HG03025 (cell line): ENCODE results near the gene DUSP2.
"Not testable (repeated sequence)": the region's sequence is repeated elsewhere in the genome, so short reads cannot be mapped to it uniquely, and the experiment has no call there.

Experiments
- ATAC-seq: cut with Tn5 transposase; IDR thresholded peaks from one replicate; pipeline ENCODE4 v1.9.1; 2021; ENCODE audit warnings: mild to moderate bottlenecking, moderate library complexity; ENCODE audit not compliant: unreplicated experiment, low FRiP score

The DUSP2 gene

DNA sequence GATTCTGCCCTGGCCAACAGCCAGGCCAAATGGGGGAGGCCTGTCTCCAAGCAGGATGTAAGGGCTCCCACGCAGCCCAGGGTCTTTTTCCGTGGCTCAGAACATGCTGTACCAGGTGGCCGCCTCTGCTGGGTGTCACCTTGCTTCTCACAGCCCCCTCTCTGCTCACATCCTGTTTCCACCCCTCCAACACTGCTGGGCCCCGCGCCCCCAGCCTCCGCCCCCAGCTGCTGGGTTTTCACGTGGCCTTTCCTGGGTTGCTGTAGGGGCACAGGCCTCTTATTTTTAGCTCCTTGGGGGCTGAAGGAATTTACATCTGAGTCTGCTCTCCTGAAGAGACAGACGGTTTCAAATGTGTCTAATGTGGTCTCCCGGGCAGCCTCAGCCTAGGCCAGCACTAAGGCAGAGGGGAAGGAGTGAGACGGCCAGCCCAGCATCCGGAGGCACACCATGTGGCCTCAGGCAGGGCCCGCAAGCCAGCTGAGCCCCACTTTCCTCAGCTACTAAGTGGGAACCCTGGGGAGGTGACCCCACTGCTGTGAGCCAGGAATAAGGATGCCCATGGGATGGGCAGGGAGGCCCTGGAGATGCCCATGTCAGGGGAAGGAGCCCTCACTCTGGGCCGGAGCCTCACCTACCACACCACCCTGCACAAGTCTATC, 18.7 kb upstream of the DUSP2 start:
- ATAC-seq = peak; percentile 48

DNA sequence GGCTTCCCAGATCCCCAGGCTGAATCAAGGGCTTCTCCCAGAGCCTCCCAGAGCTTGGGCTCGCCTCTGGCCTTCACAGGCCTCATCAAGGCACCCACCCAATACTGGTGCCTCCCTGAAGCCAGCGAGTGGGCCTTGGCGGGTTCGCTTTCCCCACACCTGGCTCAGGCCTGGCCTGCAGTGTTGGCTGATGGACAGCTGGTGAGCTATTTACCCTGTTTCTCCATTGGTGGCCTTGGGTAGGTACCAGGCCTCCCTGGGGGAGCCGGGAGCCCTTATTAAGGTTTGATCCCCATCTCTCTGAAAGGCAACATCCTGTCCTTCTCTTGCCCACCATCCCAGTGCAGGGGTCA, 18.2 kb upstream of the DUSP2 start:
- peak; percentile 13 for ATAC-seq

DNA sequence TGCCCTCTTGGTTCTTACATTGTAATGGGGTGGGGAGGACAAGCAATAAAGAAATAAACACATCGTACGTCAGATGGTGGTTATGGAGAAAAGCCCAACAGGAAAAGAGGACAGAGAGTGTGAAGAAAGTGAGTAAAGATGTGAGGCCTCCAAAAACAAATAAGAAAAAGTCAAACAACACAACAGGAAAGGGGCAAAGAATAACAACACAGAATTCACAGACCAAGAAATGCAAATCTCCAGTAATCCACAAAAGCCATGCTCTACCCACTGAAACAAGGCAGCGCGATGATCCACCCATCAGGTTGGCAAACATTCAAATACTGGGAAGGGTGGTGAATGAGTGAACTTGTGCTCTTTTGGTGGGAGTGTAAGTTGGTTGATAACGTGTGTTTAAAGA, 16.7 kb upstream of the DUSP2 start:
- ATAC-seq = no peak

DNA sequence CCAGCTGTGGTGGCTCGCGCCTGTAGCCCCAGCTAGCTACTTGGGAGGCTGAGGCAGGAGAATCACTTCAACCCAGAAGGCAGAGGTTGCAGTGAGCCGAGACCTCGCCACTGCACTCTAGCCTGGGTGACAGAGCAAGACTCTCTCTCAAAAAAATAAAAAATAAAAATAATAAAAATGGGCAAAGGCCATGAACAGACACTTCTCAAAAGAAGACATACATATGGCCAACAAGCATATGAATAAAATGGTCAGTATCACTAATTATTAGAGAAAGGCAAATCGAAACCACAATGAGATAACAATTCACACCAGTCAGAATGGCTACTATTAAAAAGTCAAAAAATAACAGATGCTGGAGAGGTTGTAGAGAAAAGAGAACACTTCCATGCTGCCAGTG, 15.1 kb upstream of the DUSP2 start:
- ATAC-seq = not testable (repeated sequence)

DNA sequence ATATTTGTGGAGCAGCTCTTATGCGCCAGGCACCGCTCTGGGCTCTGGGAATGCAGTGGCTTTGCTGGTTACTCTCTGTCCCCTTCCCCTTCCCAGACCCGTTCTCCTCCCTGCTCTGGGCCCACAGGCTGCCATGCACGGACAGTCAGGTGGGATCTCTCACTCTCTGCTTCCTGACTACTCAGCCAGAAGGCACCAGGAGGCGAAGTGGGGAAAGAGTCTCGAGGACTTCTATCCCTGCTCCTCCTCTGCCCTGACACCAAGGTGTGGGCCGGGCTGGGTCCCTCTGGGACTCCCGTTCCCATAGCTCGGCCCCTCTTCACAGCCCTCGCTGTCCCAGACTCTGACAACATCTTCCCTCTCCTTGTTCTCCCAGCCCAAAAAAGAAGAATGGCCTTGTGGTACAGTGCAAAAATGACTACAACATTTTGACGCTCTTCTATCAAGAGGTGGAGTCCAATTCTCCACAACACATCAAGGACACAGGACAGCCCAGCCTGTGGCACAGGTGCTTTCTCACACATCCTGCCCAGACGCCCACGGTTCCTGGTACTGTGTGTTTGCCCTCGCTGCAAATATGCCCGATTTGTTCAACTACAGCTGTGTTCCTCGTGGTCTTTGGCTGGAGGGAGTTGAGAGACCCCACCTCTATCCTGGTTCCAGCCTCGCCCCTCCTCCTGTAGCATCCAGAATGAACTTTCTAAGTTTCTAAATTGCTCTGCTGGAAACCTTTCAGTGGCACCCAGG, 14.0 kb upstream of the DUSP2 start:
- ATAC-seq = no peak

DNA sequence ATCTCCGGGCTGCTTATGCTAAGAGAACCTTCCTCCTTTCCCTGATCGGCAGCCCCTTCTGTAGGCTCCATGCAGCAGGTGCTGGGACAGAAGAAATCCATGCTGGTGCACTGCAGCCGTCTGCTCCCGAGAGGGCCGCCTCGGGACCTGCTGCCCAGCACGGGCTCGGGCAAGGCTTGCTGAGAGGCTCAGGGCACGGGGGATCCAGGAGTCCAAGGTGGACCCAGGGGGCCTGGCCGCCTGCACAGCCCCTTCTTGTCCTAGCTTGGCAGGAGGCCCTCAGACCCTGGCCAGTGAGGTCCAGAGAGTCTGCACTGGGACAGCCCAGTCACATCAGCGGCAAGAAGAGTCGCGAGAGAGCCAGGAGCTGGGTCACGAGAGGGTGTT, 13.3 kb upstream of the DUSP2 start:
- ATAC-seq = no peak

DNA sequence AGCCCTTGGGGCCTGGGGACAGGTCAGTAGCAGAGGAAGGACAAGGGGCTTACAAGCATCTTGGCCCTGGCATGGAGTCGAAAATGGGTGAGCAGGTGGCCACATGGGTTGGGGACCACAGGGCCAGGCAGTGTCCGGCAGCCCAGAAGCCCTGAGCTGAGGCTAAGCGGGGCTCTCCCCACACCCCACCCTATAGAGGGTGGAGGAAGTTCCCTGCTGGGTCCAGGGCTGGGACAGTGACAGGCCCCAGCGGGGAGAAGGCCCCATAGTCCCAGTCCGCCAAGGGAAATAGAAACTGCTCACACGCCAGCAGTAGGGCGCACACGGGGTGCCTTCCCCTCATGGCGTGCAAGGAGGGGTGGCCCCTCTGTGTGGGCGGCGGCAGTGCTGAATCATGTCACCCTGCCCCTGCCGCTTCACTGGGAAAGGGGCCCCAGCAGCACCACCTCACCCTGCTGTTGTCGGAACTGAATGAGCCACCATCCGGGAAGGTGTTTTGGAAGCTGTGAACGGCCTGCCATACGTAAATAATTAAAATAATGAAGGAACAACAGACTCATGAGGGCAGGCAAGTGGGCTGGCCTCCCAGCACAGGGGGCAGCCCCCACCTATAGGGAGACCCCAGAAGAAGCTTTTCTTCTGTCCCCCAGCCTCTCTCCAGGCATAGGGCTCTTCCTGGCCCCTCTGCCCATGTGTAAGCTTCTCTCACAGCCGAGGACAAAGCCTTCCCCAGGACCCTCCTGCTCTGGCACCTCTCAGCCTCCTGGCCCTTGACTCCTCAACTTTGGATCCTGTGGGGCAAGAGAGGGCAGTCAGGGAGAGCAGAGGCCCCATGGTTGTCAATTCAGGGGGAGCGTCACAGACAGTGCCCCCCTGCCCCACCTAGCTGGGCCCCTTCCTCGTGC, 12.7 kb upstream of the DUSP2 start:
- ATAC-seq = peak; percentile 42

DNA sequence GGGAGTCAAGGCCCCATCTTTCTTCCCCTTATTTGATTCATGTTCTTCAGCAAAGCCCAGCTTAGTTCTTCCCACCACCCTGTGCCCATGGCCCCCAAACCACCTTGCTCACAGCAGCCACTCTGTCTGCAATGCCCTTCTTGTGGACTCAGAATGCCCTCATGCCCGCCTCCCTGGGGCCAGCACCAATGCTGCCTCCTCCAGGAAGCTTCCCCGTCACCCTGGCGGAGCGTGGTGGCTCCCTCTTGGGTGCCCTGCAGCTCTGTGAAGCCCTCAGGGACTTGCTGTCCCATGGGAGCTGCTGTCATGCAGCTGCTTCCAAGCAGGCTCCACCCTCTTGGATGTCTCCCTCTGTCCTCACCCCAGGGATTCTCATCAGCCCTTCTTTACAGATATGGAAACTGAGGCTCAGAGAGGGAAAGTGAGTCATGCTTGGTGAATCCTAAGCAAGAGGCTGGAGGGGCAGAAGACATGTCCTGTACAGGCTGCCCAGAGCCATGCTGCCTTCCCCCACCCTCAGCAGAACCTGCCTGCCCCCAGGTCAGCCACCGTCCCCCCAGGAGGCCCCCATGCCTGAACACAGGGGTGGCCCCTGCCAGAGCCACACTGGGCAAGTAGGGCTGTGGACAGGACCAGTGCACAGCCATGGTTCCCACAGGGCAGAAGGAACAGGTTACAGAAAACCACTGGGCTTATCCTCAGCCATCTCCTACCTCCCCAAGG, 11.8 kb upstream of the DUSP2 start:
- ATAC-seq = peak; percentile 17

DNA sequence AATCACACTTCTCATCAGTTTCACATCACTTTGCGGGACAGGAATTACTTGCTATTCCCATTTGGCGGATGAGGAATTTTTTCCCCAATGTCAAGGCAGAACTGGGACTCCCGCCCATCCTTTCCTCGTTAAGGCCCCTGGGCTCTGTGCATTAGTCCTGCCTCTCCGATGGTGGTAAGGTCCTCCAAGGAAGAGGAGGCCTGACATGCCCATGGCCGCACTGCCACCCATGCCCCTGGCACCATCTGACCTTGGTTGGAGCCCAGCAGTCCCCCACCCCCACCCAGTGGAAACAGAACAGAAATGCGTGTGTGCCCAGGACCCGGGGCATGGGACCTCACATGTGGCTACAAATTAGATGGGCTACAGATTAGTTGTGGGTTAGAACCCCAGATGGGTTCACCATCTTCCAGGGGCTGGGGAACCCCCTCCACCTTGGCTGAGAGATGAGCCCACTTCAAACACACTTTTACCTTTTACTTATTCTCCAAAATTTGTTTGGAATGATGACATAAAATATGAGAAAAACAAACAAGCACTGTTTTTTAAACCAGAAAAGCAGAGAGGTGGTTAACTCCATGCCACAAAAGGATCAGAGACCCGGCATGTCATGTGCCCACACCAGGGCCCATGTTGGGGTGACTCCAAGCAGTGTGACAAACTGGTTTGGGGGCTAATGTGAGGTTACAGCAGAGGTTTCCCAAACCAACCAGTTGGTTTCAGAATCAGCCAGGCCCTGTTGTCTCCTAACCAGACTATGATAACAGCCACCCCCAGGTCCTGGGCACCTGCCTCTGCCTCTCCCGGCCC, 11.0 kb upstream of the DUSP2 start:
- no peak for ATAC-seq

DNA sequence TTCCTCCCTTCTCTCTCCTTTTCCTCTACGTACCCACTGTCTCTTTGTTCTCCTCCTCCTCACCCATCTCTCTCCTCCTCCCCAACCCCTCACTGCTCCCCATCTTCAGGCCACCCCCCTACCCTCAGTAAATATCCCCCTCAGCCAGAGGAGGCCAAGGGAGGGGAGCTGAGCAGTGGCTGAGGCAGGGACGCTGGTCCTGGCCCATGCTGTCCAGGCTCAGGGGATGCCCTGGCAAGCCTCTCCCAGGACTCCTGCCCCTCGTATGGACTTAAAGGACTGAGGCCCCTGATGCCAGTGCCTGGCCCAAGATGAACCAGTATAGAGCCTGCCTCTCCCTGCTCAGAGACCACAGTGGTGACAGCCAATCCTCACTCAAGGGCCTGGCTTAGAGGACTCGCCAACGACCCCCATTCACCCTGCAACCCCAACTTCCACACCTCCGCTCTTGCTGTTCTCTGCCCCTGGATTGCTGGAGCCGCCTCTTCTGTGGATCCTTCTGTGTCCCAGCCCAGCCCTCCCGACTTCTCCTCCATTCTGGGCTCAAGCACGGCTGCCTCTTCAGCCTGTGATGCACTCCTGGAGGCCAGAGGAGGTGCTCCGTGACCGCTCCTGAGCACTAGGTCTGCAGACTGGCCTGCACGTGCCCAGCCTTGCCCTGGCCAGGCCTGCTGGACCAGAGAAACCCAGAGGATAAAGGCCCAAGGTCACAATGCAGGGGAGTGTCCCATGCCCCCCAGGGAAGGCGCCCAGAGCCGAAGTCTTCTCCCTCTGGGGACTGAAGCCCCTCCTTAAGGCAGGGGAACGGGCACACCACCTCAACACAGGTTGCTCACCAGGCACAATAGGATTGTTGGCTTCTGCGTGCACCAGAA, 9.5 kb upstream of the DUSP2 start:
- ATAC-seq = no peak

DNA sequence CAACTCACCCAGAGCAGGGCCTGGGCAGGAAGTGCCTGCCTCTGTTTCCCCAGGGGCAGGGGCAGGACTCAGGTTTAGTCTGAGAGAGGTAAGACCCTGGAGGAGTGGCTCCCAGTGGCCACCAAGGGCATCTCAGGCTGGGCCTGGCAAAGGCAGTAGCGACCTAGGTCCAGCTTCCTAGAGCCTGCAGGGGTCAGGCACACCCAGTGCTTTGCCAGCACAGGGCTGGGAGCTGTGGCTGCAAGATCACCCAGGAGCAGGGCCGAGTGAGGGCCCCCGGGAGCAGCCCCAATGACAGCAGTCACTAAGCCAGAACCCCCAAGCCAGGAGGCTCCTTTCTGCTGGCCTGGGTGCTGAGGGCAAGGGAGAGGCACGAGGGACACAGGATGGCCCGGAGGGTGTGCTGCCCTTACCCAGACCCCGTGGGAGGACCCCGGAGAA, 8.8 kb upstream of the DUSP2 start:
- ATAC-seq = no peak

DNA sequence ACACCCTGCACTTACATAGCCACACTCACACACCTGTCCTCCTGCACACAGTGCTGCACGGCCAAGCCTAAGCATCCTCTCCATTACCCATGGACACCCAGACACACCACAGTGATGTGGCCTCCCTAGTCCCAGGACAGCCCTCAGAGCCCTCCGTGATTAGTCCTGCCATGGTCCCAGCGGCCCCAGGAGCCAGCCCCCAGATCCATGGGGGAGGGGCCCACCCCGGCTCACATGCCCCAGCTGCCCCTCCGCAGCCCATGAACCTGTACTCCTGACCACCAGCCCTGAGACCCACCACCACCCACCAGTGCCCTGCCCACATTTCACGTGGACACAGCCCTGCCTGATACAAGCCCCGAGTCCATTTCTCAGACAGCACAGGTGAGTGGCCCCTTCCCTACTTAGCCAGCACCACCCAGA, 8.1 kb upstream of the DUSP2 start:
- no peak for ATAC-seq

DNA sequence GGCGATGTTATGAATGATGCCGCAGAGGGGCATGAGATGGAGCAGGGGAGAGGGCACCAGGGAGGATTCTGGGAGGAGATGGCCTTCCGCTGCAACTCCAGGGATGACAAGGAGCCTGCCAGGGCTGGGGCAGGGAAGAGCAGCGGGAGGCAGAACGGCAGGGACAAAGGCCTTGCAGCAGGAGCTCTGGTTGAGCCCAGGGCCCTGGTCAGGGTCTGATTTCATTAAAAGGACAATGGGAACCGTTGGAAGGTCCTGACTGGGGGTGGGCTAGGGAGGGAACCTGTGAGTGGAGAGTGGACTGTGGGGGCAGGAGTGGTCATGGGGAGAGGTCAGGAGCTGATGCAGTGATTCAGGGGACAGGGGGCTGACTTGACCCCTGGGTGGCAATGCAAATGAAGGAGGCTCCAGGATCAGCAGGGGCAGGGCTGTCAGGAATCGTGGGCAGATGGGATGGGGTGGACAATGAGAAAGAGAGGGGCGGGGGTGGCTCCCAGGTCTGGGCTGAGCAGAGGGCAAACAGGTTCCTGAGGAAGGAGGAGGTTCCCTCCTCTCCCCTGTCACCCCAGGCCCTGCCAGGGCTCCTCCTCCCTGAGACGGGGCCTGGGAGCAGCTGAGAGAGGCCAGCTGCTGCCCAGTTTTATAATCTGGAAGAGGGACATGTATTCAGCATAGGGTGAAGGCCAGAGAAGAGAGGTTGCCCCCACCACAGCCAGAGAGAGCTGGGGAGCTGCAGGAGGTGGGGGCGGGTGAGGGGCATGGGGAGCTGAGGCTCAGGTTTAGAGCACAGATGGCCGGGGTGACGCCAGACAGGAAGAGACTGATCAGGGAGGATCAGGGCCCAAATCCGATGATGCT, 7.3 kb upstream of the DUSP2 start:
- ATAC-seq = no peak

DNA sequence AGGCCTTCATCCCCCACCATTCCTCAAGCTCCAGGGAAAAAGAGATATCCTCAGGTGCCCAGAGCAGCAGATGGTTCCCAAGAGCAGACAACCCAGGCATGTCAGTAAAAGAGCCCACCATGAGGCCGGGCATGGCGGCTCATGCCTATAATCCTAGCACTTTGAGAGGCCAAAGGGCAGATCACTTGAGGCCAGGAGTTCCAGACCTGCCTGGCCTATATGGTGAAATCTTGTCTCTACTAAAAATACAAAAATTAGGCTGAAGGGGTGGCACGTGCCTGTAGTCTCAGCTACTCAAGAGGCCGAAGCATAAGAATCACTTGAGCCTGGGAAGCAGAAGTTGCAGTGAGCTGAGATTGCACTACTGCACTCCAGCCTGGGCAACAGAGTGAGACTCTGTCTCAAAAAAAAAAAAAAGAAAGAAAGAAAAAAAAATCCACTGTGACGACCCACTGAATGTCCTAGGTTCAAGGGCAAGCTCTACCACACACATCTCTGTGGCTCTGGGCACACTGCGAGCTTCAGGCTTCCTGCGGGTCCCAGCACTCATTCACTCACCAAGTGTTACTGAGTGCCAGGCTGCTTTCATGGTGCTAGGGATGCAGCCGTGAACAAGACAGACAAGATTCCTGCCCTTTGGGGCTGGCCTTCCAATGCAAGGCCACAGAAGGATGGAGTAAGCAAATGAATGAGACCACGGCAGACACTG, 6.5 kb upstream of the DUSP2 start:
- ATAC-seq = no peak

DNA sequence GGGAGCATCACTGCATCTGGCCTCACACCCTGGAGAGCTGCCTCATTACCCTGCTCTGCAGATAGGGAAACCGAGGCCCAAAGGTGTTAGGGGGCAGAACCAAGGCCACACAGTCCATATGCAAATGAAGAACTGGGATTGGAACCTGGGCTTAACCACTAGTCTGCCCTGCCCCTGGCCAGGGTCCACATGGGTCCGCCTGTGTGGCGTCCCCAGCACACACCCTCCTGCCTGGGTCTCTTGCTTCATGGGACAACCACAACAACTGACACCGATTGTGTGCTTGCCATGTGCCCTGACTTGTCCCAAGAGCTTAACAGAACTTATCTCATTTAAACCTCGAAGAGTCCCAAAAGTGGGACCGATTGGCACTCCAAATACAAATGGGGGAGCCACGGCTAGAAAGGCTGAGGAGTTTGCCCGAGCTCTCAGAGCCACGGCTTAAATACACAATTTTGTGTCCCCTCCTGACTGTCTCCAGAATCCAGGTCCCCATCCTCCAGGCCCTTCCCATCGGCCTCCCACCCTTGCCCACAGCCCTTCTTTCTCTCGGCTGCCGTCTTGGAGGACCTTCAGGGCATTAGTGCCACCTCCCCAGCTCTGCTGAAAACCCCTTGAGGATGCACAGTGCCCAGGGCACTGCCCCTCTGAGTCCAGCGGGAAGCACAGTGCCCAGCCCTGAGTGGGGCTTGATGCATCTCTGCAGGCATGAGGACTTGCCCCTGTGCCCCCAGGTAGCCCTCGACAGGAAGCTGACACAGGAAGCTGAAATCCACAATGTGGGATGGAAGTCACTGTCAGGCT, 5.8 kb upstream of the DUSP2 start:
- ATAC-seq = no peak

DNA sequence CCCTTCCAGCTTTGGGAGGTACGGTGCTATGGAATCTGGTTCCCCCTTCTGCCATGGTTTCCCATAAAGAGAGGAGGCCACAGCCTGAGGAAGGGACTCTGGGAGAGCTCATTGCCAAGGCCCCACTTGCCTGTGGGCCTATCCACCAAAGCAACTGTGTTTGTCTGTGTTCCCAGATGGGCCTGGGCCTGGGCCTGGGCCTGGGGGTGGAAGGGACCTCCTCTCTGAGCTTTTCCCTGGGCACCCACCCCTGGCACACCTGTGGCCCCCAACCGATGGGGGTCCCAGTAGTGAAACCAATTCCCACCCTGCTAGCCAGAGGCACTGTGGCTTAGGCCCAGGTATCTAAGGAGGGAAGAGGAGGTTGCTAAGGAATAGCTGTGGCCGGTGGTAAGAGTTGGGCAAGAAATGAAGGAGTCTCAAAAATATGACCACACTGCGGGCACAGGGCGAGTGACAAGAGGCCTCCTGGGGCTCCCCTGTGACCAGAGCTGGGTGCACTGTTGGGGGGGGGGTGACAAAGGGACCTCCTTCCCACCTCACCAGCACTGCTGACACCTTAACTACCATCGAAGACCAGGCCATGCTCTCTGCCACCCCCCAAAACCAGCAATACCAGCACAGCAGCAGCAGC, 4.9 kb upstream of the DUSP2 start:
- ATAC-seq = no peak
